MCF 10A (cell line): ENCODE results near the gene FRG1. TPM values are rescaled to one million over a fixed set of nuclear protein-coding genes. Genes with fewer than 3 reads are reported as not detected.
"Not testable (repeated sequence)": the region's sequence is repeated elsewhere in the genome, so short reads cannot be mapped to it uniquely, and the experiment has no call there.

Experiments used
- BruUV-seq: library from RNA; stranded (reverse); fragments of 400-500 nt; replicated peaks from 2 replicates; lab custom pipeline; 2021; lab: Mats Ljungman, UMichigan
- CTCF ChIA-PET: fragments of 300-600 bp; sonication (Branson Sonifier 250); formaldehyde crosslinking; extraction: SDS; loops from one replicate; lab custom pipeline; 2021; ENCODE audit warnings: antibody characterized with exemption, inconsistent platforms; lab: Yijun Ruan, JAX
- POLR2A ChIA-PET: fragments of 300-600, 350-650 bp; sonication (Branson Sonifier 250); formaldehyde crosslinking; extraction: SDS; loops from one replicate; lab custom pipeline; 2020; ENCODE audit warnings: antibody characterized with exemption, inconsistent platforms; lab: Yijun Ruan, JAX
- DNase-seq: peaks from one replicate; pipeline ENCODE4 v3.0.0-alpha.2; 2018; ENCODE audit not compliant: unreplicated experiment
- H3K27ac Mint-ChIP-seq: one replicate; pipeline ENCODE4 v1.8.0; 2022; ENCODE audit warnings: mild to moderate bottlenecking, low read depth, mixed read lengths; ENCODE audit not compliant: unreplicated experiment
- H3K27me3 Mint-ChIP-seq: one replicate; pipeline ENCODE4 v1.8.0; 2022; ENCODE audit warnings: mixed read lengths; ENCODE audit not compliant: insufficient read depth, unreplicated experiment
- H3K36me3 Mint-ChIP-seq: one replicate; pipeline ENCODE4 v1.8.0; 2022; ENCODE audit warnings: mild to moderate bottlenecking, moderate library complexity, mixed read lengths; ENCODE audit not compliant: insufficient read depth, unreplicated experiment
- H3K4me1 Mint-ChIP-seq: one replicate; pipeline ENCODE4 v1.8.0; 2022; ENCODE audit warnings: mixed read lengths; ENCODE audit not compliant: insufficient read depth, unreplicated experiment
- H3K4me3 Mint-ChIP-seq: one replicate; pipeline ENCODE4 v1.8.0; 2022; ENCODE audit warnings: mild to moderate bottlenecking, moderate library complexity, mixed read lengths; ENCODE audit not compliant: unreplicated experiment
- H3K9me3 Mint-ChIP-seq: one replicate; pipeline ENCODE4 v1.8.0; 2022; ENCODE audit warnings: mixed read lengths; ENCODE audit not compliant: unreplicated experiment
- intact Hi-C: fragments of 100-400 bp; cut with micrococcal nuclease; formaldehyde crosslinking; loops from 2 replicates; pipeline ENCODE4 v1.14.1; 2022
- total RNA-seq: library from RNA; stranded (reverse); gene quantifications from 2 replicates; pipeline ENCODE4 v1.2.3, GENCODE V29; 2022
- TF ChIP-seq, protein P1 (sequence below): fragments of 200-600 bp; IDR thresholded peaks from one replicate; pipeline ENCODE4 v1.8.0; 2022; ENCODE audit warnings: antibody characterized with exemption, mild to moderate bottlenecking; ENCODE audit not compliant: unreplicated experiment

The FRG1 gene
- total RNA-seq, 1 experiment from 2014 or later, result 62.9 TPM

DNA sequence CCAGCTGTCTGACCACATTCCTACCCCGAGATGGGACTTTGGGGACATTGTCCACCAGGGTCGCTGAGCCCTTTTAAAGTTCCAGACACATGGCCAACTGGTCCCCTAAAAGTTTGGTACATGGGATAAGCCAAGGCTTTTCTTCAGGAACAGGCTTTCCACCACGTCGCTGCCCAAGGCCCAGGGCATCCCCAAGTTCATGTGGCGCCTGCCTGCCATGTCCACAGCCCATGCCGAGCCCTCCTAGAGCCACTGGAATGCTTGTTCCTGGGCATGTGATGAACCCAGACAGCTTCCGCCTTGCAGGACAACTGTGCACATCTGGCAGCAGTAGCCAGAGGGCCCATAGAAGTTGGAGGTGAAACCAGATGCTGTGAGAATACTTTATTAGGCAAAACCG lies 41.3 kb downstream of the FRG1 start:
- TF ChIP-seq, protein P1, sequence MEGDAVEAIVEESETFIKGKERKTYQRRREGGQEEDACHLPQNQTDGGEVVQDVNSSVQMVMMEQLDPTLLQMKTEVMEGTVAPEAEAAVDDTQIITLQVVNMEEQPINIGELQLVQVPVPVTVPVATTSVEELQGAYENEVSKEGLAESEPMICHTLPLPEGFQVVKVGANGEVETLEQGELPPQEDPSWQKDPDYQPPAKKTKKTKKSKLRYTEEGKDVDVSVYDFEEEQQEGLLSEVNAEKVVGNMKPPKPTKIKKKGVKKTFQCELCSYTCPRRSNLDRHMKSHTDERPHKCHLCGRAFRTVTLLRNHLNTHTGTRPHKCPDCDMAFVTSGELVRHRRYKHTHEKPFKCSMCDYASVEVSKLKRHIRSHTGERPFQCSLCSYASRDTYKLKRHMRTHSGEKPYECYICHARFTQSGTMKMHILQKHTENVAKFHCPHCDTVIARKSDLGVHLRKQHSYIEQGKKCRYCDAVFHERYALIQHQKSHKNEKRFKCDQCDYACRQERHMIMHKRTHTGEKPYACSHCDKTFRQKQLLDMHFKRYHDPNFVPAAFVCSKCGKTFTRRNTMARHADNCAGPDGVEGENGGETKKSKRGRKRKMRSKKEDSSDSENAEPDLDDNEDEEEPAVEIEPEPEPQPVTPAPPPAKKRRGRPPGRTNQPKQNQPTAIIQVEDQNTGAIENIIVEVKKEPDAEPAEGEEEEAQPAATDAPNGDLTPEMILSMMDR, result no peak
- Mint-ChIP-seq H3K27me3 (no peaks in the 10 kb centered on the region), H3K4me3 (no peak overlapping the region), H3K27ac (no peak overlapping the region), H3K36me3 (no peaks in the 10 kb centered on the region), H3K4me1 (no peaks in the 10 kb centered on the region), H3K9me3 (no peaks in the 10 kb centered on the region)
- POLR2A ChIA-PET, result no interaction called here
- intact Hi-C loops, result no loop called here
- BruUV-seq, result no TSS peak
- no peak for DNase-seq
- CTCF ChIA-PET, result no interaction called here

DNA sequence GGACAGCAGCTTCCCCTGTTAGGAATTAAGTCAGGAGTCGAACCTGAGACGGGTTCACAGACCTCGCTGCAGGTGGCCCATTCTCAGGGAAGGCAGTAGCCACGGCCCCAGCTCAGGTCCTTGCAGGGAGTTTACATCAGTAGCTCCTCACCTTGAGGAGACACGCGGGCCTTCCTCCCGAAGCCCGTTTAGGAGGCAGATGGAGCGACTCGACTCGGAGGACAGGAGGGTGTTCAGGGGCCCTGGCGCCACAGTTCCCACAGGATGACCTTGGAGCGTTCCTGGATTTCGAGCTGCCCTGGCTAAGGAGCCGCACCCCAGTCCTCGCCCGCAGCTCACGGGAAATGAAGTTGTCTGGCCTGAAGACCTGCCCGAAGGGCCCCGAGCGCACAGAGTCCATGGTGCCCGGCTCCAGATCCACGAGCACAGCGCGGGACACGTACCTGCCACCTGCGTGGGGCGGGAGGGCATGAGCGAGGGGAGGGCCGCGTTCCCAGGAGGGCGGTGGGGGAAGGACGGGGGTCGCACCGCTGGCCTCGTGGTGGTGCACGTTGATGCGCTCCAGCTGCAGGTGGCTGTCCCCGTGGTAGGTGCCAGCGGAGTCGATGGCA lies 43.3 kb downstream of the FRG1 start:
- POLR2A ChIA-PET, result interaction anchor here (0.6 kb wide), 1 partner anchor 9 kb away, joined by 3 read pairs; no protein-coding TSS in a partner anchor
- H3K9me3 Mint-ChIP-seq, H3K4me3 Mint-ChIP-seq, DNase-seq, H3K27ac Mint-ChIP-seq, CTCF ChIA-PET, H3K4me1 Mint-ChIP-seq, H3K27me3 Mint-ChIP-seq, BruUV-seq, intact Hi-C loops, H3K36me3 Mint-ChIP-seq: not testable (repeated sequence)

DNA sequence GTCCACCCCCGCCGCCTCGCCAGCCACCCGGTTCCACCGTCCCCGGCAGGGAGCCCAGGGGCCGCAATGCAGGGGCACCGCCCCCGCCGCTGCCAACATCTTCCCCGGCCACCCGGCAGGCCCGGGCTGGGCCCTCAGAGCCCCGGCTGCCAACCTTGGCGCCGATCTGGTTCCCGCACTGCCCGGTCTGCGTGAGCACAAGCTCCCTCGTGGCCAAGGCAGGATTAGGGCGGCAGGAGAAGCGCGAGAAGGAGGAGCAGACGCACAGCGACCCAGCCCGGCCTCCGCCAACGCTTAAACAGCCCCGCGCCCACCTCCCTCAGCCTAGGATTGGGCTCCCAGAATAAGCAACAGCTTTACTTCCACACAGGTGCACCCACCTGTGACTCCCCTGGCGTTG lies 44.0 kb downstream of the FRG1 start:
- H3K9me3 Mint-ChIP-seq, intact Hi-C loops, DNase-seq, H3K4me1 Mint-ChIP-seq, H3K36me3 Mint-ChIP-seq, CTCF ChIA-PET, H3K27ac Mint-ChIP-seq, H3K4me3 Mint-ChIP-seq, H3K27me3 Mint-ChIP-seq, BruUV-seq: not testable (repeated sequence)
- POLR2A ChIA-PET, result interaction anchor here (0.6 kb wide), 1 partner anchor 21 kb away, joined by 3 read pairs; no protein-coding TSS in a partner anchor

DNA sequence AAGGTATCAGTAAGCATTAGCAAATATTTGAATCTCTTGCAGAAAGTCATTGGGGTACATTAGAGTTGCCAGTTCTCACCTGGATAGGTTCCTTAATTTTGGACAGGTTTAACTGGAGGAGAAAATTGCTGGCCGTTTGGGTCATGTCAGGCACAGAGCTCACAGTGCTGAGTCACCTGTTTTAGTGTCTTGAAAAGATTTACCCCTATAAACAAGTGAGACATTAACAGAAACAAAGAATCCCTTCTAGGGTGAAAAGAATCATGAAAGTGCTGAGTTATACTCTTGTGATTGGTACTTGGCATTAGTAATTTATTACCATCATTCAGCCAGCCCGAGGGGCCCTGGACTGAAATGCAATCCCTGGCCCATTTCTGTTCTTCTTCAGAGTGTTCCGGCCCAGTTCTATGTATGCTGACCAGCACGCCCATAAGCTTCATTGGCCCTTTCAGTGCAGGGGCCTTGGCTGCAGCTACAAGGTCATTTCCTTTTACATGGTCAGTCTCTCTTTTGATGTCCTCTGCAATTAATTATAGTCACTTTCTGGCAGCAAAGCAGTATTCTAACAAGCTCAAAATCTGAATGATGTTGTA lies 45.1 kb downstream of the FRG1 start:
- BruUV-seq, H3K9me3 Mint-ChIP-seq, H3K4me1 Mint-ChIP-seq, H3K27me3 Mint-ChIP-seq, CTCF ChIA-PET, H3K27ac Mint-ChIP-seq, H3K4me3 Mint-ChIP-seq, DNase-seq, intact Hi-C loops, POLR2A ChIA-PET, H3K36me3 Mint-ChIP-seq: not testable (repeated sequence)

DNA sequence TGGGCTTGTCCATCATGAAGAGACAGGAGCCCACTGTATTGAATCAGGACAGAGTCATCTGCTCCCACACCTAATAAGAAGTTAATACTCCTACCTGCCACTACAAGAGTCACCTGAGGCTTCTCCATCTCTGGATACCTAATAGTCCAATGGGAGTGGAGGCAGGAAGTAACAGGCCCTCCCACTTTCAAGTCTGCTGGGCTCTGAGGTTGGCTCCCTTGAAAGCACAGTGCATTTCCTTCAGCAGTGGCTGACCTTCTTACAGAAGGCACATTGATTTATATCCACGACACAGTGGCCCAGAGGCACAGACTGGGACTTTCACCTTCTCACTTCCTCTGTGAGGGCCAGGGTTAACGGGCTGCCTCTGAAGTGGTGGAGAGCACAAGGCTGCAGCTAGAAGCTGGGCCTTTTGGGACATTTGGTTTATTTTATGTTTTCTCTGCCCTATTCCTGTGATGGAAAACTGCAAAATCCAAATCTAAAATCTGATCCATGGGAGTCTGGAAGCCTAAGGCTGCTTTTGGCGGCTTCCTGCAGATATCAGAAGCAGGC lies 48.3 kb downstream of the FRG1 start:
- TF ChIP-seq, protein P1, result no peak
- no peak overlapping the region for H3K4me3 Mint-ChIP-seq
- BruUV-seq, result no TSS peak
- intact Hi-C loops, result no loop called here
- H3K9me3 Mint-ChIP-seq, result no peaks in the 10 kb centered on the region
- no peaks in the 10 kb centered on the region for H3K36me3 Mint-ChIP-seq
- no peak overlapping the region for H3K27ac Mint-ChIP-seq
- H3K27me3 Mint-ChIP-seq, result no peaks in the 10 kb centered on the region
- no peaks in the 10 kb centered on the region for H3K4me1 Mint-ChIP-seq
- no peak for DNase-seq
- ChIA-PET POLR2A (no interaction called here), CTCF (no interaction called here)

DNA sequence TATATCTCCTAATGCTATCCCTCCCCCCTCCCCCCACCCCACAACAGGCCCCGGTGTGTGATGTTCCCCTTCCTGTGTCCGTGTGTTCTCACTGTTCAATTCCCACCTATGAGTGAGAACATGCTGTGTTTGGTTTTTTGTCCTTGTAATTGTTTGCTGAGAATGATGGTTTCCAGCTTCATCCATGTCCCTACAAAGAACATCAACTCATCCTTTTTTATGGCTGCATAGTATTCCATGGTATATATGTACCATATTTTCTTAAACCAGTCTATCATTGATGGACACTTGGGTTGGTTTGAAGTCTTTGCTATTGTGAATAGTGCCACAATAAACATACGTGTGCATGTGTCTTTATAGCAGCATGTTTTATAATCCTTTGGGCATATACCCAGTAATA lies 49.3 kb downstream of the FRG1 start:
- BruUV-seq, H3K9me3 Mint-ChIP-seq: not testable (repeated sequence)

More for the DNA sequence above, 49.3 kb downstream of the FRG1 start:
- H3K4me3 Mint-ChIP-seq, POLR2A ChIA-PET, H3K36me3 Mint-ChIP-seq, intact Hi-C loops, H3K4me1 Mint-ChIP-seq, H3K27me3 Mint-ChIP-seq, DNase-seq, H3K27ac Mint-ChIP-seq, CTCF ChIA-PET: not testable (repeated sequence)
